Measurements from ENCODE around the gene CALCOCO1. TPM values are rescaled to one million over a fixed set of nuclear protein-coding genes. Genes with fewer than 3 reads are reported as not detected.
A peak's percentile ranks its signal among the peaks of the same experiment; 100 is the strongest.

CALCOCO1 gene
- total RNA-seq, 2 experiments from 2014 or later, result 17.1 to 20.4 TPM

- no peak overlapping the region for H3K27ac Mint-ChIP-seq
- H3K36me3 Mint-ChIP-seq (ENCODE audit: low read depth), result no peaks in the 10 kb centered on the region
- intact Hi-C loops (cut with DNase I, micrococcal nuclease), result no loop called here
- ChIA-PET POLR2A (no interaction called here), CTCF (interaction anchor here (1.0 to 2.3 kb wide), 8 partner anchors 9 to 134 kb away, joined by 3 to 11 read pairs (median 4); no protein-coding TSS in a partner anchor)
- H3K9me3 Mint-ChIP-seq (ENCODE audit: low read depth), result no peaks in the 10 kb centered on the region
- peaks cover 11% of the 10 kb centered on the region for H3K4me1 Mint-ChIP-seq
- no peak overlapping the region for H3K4me3 Mint-ChIP-seq
- DNase-seq (no peak), ATAC-seq (no peak)
- H3K27me3 Mint-ChIP-seq, result peaks cover 14% of the 10 kb centered on the region
Observed at GRCh38 chr12:53752192-53752601, 24.9 kb upstream of the CALCOCO1 start.

GRCh38 chr12:53751336-53752191 is 24.3 kb upstream of the CALCOCO1 start, which contains the start of gene CISTR:
Gene CISTR, minus strand, starts transcription at chr12:53751979.
- ATAC-seq (peak; percentile 18), DNase-seq (peak; percentile 43)
- H3K36me3 Mint-ChIP-seq (ENCODE audit: low read depth), result no peaks in the 10 kb centered on the region
- ChIA-PET POLR2A (interaction anchor here (0.6 kb wide), 1 partner anchor 76 kb away, joined by 3 read pairs; no protein-coding TSS in a partner anchor), CTCF (interaction anchor here (1.0 to 1.3 kb wide), 6 partner anchors 9 to 134 kb away, joined by 3 to 5 read pairs (median 3); no protein-coding TSS in a partner anchor)
- no peak within 1 kb of the TSS for H3K27ac Mint-ChIP-seq
- no peak within 1 kb of the TSS for H3K4me3 Mint-ChIP-seq
- H3K9me3 Mint-ChIP-seq (ENCODE audit: low read depth), result no peaks in the 10 kb centered on the region
- H3K4me1 Mint-ChIP-seq, result peaks cover 8% of the 10 kb centered on the region
- H3K27me3 Mint-ChIP-seq, result peaks cover 17% of the 10 kb centered on the region
- intact Hi-C loops (cut with DNase I, micrococcal nuclease), result no loop called here

GRCh38 chr12:53750812-53751335 is 23.6 kb upstream of the CALCOCO1 start:
- H3K4me1 Mint-ChIP-seq, result peaks cover 5% of the 10 kb centered on the region
- H3K9me3 Mint-ChIP-seq (ENCODE audit: low read depth), result no peaks in the 10 kb centered on the region
- H3K36me3 Mint-ChIP-seq (ENCODE audit: low read depth), result no peaks in the 10 kb centered on the region
- intact Hi-C loops (cut with DNase I, micrococcal nuclease), result no loop called here
- ATAC-seq (peak; percentile 16), DNase-seq (peak; percentile 42)
- CTCF ChIA-PET, result interaction anchor here (1.3 kb wide), 2 partner anchors 8 to 49 kb away, joined by 5 read pairs; no protein-coding TSS in a partner anchor
- peaks cover 20% of the 10 kb centered on the region for H3K27me3 Mint-ChIP-seq
- H3K27ac Mint-ChIP-seq, result no peak overlapping the region
- H3K4me3 Mint-ChIP-seq, result no peak overlapping the region
- POLR2A ChIA-PET, result interaction anchor here (0.6 kb wide), 1 partner anchor 75 kb away, joined by 3 read pairs; no protein-coding TSS in a partner anchor

- POLR2A ChIA-PET, result no interaction called here
- no peak overlapping the region for H3K27ac Mint-ChIP-seq
- H3K4me3 Mint-ChIP-seq, result no peak overlapping the region
- DNase-seq (no peak), ATAC-seq (no peak)
- H3K36me3 Mint-ChIP-seq (ENCODE audit: low read depth), result no peaks in the 10 kb centered on the region
- intact Hi-C loops (cut with DNase I, micrococcal nuclease), result no loop called here
- CTCF ChIA-PET, result interaction anchor here (1.1 kb wide), 1 partner anchor 29 kb away, joined by 3 read pairs; no protein-coding TSS in a partner anchor
- peaks cover 22% of the 10 kb centered on the region for H3K27me3 Mint-ChIP-seq
- H3K9me3 Mint-ChIP-seq (ENCODE audit: low read depth), result no peaks in the 10 kb centered on the region
- H3K4me1 Mint-ChIP-seq, result peaks cover 4% of the 10 kb centered on the region
Observed at GRCh38 chr12:53749986-53750811, 22.9 kb upstream of the CALCOCO1 start.

- Mint-ChIP-seq H3K36me3 (ENCODE audit: low read depth) (no peaks in the 10 kb centered on the region), H3K27ac (no peak overlapping the region), H3K27me3 (peaks cover 31% of the 10 kb centered on the region), H3K4me3 (no peak overlapping the region), H3K9me3 (ENCODE audit: low read depth) (no peaks in the 10 kb centered on the region), H3K4me1 (peaks cover 4% of the 10 kb centered on the region)
- POLR2A ChIA-PET, result no interaction called here
- intact Hi-C loops (cut with DNase I, micrococcal nuclease), result no loop called here
- DNase-seq, result no peak
- CTCF ChIA-PET, result interaction anchor here (0.5 to 7.6 kb wide), 13 partner anchors 9 to 999 kb away, joined by 3 to 230 read pairs (median 14); partner anchors contain the start of gene CALCOCO1
- no peak for ATAC-seq
Observed at GRCh38 chr12:53748072-53748840, 21.0 kb upstream of the CALCOCO1 start.

- H3K4me3 Mint-ChIP-seq, result no peak overlapping the region
- ATAC-seq, result peak; percentile 5
- POLR2A ChIA-PET, result interaction anchor here (1.0 kb wide), 1 partner anchor 52 kb away, joined by 3 read pairs; no protein-coding TSS in a partner anchor
Observed at GRCh38 chr12:53747095-53747494, 19.8 kb upstream of the CALCOCO1 start.

GRCh38 chr12:53746592-53747092 is 19.4 kb upstream of the CALCOCO1 start:
- intact Hi-C loops (cut with DNase I, micrococcal nuclease), result loop anchor here (1.0 to 2.0 kb wide), 7 partner anchors 11 to 204 kb away; partner anchors contain the start of genes CALCOCO1 (in 2 of the 2) and ATP5MC2 (in 1 of the 2)
- Mint-ChIP-seq H3K9me3 (ENCODE audit: low read depth) (no peaks in the 10 kb centered on the region), H3K36me3 (ENCODE audit: low read depth) (no peaks in the 10 kb centered on the region), H3K27me3 (peaks cover 38% of the 10 kb centered on the region), H3K4me3 (no peak overlapping the region), H3K27ac (no peak overlapping the region), H3K4me1 (peaks cover 2% of the 10 kb centered on the region)
- DNase-seq (peak; percentile 94), ATAC-seq (peak; percentile 86)
- CTCF ChIA-PET, result interaction anchor here (0.6 to 7.6 kb wide), 43 partner anchors 10 to 1319 kb away, joined by 3 to 230 read pairs (median 4); partner anchors contain the start of genes ATP5MC2 and CALCOCO1
- POLR2A ChIA-PET, result interaction anchor here (1.0 to 1.2 kb wide), 2 partner anchors 46 to 52 kb away, joined by 3 read pairs; no protein-coding TSS in a partner anchor

More at GRCh38 chr12:53747095-53747494, 19.8 kb upstream of the CALCOCO1 start:
- H3K4me1 Mint-ChIP-seq, result peaks cover 4% of the 10 kb centered on the region
- no peaks in the 10 kb centered on the region for H3K9me3 Mint-ChIP-seq (ENCODE audit: low read depth)
- CTCF ChIA-PET, result interaction anchor here (0.6 to 7.6 kb wide), 33 partner anchors 10 to 531 kb away, joined by 3 to 230 read pairs (median 7); partner anchors contain the start of genes ATP5MC2 and CALCOCO1
- no peak overlapping the region for H3K27ac Mint-ChIP-seq
- no peaks in the 10 kb centered on the region for H3K36me3 Mint-ChIP-seq (ENCODE audit: low read depth)
- peaks cover 38% of the 10 kb centered on the region for H3K27me3 Mint-ChIP-seq
- DNase-seq, result no peak
- intact Hi-C loops (cut with DNase I, micrococcal nuclease), result loop anchor here (2.0 kb wide), 3 partner anchors 20 to 204 kb away; partner anchors contain the start of genes ATP5MC2 (in 1 of the 2) and CALCOCO1 (in 1 of the 2)

- Mint-ChIP-seq H3K4me1 (peaks cover 2% of the 10 kb centered on the region), H3K9me3 (ENCODE audit: low read depth) (no peaks in the 10 kb centered on the region), H3K36me3 (ENCODE audit: low read depth) (no peaks in the 10 kb centered on the region), H3K27me3 (peaks cover 38% of the 10 kb centered on the region), H3K4me3 (no peak overlapping the region), H3K27ac (no peak overlapping the region)
- intact Hi-C loops (cut with DNase I, micrococcal nuclease), result no loop called here
- DNase-seq (no peak), ATAC-seq (no peak)
- POLR2A ChIA-PET, result interaction anchor here (1.1 kb wide), 1 partner anchor 50 kb away, joined by 3 read pairs; no protein-coding TSS in a partner anchor
- CTCF ChIA-PET, result interaction anchor here (0.7 to 7.6 kb wide), 18 partner anchors 12 to 474 kb away, joined by 3 to 230 read pairs (median 13); partner anchors contain the start of genes ATP5MC2 and CALCOCO1
Observed at GRCh38 chr12:53744751-53745150, 17.5 kb upstream of the CALCOCO1 start.

- peaks cover 7% of the 10 kb centered on the region for H3K4me1 Mint-ChIP-seq
- H3K27me3 Mint-ChIP-seq, result peaks cover 43% of the 10 kb centered on the region
- no peaks in the 10 kb centered on the region for H3K36me3 Mint-ChIP-seq (ENCODE audit: low read depth)
- ATAC-seq (no peak), DNase-seq (no peak)
- ChIA-PET POLR2A (interaction anchor here (1.5 kb wide), 1 partner anchor 16 kb away, joined by 3 read pairs; no protein-coding TSS in a partner anchor), CTCF (interaction anchor here (0.6 to 7.6 kb wide), 33 partner anchors 9 to 1984 kb away, joined by 3 to 230 read pairs (median 5); partner anchors contain the start of genes ATF7, ATP5MC2 and CALCOCO1)
- no peak overlapping the region for H3K27ac Mint-ChIP-seq
- no peaks in the 10 kb centered on the region for H3K9me3 Mint-ChIP-seq (ENCODE audit: low read depth)
- intact Hi-C loops (cut with DNase I, micrococcal nuclease), result no loop called here
- no peak overlapping the region for H3K4me3 Mint-ChIP-seq
Observed at GRCh38 chr12:53744130-53744441, 16.8 kb upstream of the CALCOCO1 start.

All from activated CD4-positive, alpha-beta T cell treated with anti-CD3 and anti-CD28 coated beads for 36 hours (primary cell).